ENCODE data around the gene JMJD6. TPM values are rescaled to one million over a fixed set of nuclear protein-coding genes. Genes with fewer than 3 reads are reported as not detected.
A peak's percentile ranks its signal among the peaks of the same experiment; 100 is the strongest.

JMJD6 gene
- total RNA-seq, 1 experiment from 2014 or later, result 34.0 TPM

DNA sequence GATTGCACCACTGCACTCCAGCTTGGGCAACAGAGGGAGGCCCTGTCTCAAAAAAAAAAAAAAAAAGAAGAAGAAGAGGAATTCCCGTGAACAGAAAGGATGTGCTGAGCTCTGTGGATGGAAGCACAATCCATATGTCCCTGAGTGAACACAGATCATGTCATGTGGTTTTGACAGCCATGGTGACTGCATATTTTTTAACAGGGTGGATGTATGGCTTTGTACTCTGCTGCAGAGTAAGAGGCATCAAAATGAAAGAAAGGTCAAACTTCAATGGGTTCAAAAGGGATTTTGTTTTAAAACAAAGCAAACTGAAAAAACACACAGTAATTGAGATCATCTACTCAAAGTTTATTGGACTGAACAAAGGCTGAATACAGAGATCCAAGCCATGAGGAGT, 47.2 kb downstream of the JMJD6 start:
- no peak for DNase-seq (ENCODE audit: low spot score)

DNA sequence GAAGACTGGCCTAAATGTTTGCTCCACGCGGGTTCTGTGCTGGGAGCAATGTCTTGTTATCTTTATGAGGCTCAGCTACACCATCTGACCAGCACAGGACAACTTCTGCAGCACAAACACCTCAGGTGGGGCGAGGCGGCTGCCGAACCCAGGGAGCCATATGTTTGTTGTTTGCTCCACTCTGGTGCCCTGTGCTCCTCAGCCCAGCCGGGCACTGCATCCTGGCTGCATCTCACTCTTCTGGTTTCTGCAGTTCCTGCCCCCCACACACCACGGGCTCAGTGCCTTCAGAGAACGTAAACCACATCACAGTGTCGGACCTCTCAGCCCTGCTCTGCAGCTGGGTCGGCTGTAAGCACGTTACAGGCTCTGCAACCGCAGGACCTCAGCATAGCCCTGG, 48.1 kb downstream of the JMJD6 start:
- DNase-seq (ENCODE audit: low spot score), result no peak

DNA sequence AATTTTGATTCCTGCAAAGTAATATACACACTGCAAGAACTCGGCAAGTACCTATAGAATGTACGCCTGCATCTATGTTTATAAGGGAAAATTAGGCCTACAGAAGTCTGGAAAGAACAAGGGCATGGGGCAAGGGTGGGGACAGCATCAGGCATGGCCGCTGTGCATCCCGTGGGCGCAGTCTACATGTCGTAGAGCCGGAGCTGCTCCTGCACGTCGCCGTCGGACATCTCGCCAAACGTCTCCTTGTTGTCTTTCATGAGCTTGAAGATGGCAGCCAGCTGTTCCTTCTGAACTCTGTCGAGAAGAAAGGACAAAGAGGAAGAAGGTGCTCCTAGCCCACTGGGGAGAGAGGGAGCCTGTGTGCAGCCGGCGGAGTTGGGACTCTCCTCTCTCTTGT, 49.0 kb downstream of the JMJD6 start:
- no peak for DNase-seq (ENCODE audit: low spot score)

DNA sequence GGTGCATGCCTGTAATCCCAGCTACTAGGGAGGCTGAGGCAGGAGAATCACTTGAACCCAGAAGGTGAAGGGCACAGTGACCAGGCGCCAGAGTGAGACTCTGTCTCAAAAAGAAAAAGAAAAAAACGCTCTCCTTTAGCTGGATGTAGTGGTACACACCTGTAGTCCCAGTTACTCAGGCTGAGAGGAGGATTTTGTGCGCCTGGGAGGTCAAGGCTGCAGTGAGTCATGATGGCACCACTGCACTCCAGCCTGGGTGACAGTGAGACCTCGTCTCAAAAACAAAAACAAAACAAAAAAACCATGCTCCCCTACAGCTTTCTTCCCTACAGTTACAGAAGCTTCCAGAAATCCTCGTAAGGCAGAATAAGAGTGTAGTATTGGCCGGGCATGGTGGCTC, 49.8 kb downstream of the JMJD6 start:
- no peak for DNase-seq (ENCODE audit: low spot score)

- DNase-seq (ENCODE audit: low spot score), result no peak
These were observed 50.8 kb downstream of the JMJD6 start for GRCh38 chr17:76675648-76676047.

DNA sequence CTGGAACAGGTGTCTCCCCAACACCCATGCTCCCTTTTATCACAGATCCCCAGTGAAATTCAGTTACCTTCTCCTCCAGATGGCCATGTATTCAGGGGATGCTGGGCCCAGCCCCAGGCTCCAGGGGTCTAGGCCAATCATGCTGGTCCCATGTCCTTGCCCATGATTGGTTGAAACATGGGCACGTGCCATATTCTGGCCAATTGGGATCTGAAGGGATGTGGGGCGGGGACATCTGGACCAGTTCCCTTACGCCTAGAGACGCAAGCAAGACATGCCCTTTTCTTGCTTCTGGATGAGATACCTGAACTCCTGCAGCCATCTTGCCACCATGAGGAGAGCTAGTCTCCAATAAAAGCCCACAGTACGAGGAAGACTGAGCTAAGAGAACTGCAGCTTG, 51.8 kb downstream of the JMJD6 start:
- DNase-seq (ENCODE audit: low spot score), result no peak

DNA sequence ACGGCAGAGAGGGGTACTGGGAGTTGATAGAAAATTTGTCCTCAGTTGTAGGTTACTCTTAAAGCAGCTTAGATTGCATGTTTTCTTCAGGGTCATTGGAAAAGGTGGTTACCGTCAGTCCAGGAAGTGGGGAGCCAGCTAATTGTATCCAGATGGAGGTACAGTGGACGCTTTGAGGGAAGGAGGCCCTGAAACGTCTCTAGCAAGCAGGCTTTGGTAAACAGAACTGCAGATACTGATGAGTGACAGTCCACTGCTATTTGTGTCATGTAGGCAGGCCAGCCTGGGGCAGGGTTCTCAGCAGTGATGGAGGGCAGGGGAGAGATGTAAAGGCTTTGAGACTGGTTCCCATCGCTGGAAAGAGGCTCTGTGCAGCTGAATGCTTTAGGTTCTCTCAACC, 52.7 kb downstream of the JMJD6 start:
- no peak for DNase-seq (ENCODE audit: low spot score)

DNA sequence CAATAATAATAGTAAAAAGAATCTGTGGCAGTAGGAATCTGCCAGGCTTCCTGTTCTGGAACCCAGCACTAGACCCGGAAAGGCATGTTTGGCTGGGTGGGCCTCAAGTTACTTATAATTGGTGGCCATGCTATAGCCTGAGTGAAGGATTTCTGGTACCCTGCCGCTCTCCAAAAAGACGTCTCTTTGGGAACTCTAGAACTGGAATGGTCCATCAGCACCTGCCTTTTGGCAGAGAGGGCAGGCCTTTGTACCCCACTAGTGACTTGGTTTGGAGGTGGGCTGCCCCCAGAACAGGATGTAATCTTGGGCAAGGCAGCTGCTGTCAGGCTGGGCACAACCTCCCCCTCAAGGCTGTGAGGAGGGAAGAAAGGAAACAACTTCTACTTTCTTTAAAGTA, 53.5 kb downstream of the JMJD6 start:
- no peak for DNase-seq (ENCODE audit: low spot score)

GRCh38 chr17:76672270-76672851, 54.0 kb downstream of the JMJD6 start:
- DNase-seq (ENCODE audit: low spot score), result no peak

DNA sequence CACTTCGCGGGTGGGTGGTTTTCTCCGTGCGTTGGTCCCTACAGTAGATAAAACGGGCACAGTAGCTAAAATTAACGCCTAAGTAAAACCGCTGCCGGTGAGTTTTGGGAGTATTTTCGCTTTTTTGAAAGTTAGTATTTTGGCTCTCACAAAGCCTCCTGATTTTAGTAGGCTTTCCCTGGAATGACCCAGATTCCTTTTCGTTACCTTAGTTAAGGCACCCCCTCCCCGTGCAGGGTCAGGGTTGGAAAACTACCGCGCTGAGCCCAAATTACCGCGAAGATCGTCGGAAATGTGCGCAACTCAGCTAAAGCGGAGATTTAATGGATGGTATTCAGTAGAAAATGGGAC, 54.5 kb downstream of the JMJD6 start:
- no peak for DNase-seq (ENCODE audit: low spot score)

DNA sequence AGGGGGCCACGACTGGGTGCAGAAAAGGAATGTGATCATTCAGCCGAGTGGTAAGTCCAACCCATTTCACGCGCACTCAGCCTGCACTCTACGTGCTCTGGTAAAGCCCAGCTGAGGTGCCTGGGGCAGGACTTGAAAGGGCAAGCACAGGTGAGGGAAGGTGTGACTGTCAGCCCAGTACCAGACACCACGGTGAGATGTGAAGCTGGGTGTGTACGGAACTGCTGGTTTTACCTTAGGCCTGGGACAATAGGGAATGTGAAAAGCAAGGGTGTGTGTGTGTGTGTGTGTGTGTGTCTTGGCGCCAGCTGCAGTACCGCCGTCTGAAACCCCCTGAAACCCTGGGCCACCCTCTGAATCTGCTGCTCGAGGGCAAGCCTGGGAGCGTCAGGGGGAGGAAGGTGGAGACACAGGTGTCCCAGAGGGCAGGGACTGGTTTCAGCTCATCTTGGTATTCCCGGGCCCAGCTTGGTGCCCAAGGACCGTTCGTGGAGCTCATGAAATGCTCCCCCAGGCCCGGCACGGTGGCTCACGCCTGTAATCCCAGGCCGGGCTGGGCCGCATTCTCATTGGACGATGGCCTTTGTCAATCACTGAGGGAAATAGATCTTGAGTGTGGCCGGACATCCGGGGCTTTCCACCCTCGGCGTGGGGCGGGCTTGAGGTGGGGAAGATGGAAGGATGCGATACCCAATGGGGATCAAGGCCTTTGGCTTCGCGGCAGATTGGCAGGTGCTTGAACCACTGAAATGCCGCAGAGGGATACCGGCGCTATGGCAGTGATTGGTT, 55.1 kb downstream of the JMJD6 start:
- DNase-seq (ENCODE audit: low spot score), result peak; percentile 99

GRCh38 chr17:76670718-76671122, 55.7 kb downstream of the JMJD6 start:
- DNase-seq (ENCODE audit: low spot score), result no peak

GRCh38 chr17:76670020-76670717, 56.2 kb downstream of the JMJD6 start:
- no peak for DNase-seq (ENCODE audit: low spot score)

Small RNA genes lying within 50 kb of the gene (small RNA-seq; reads per million reads assigned to genes)
- gene AC005837.3, result not detected
- gene RF02271, result not detected
- not detected for gene RNU6-97P
- gene RNY4P36, result 0.43 reads per million

Other genes starting within 250 kb of the JMJD6 start
- gene RHBDF2, start 225.2 kb downstream of the JMJD6 start, total RNA-seq (2014; rRNA removed; shearing (Covaris generic)), result 42.0 and 46.5 TPM in 2 replicates
- gene CYGB, start 188.9 kb downstream of the JMJD6 start, total RNA-seq (2014; rRNA removed; shearing (Covaris generic)), result not detected in 2 replicates
- gene PRCD, start 186.6 kb downstream of the JMJD6 start, total RNA-seq (2014; rRNA removed; shearing (Covaris generic)), result not detected in 2 replicates
- gene ST6GALNAC2, start 140.7 kb downstream of the JMJD6 start, total RNA-seq (2014; rRNA removed; shearing (Covaris generic)), result 1.0 and 2.6 TPM in 2 replicates
- 5.3 and 9.6 TPM in 2 replicates for gene ST6GALNAC1, start 82.8 kb downstream of the JMJD6 start, total RNA-seq (2014; rRNA removed; shearing (Covaris generic))
- 0.23 and 0.99 TPM in 2 replicates for gene MXRA7, start 15.6 kb downstream of the JMJD6 start, total RNA-seq (2014; rRNA removed; shearing (Covaris generic))
- gene METTL23, start 233 bp upstream of the JMJD6 start, total RNA-seq (2014; rRNA removed; shearing (Covaris generic)), result 52.1 and 52.8 TPM in 2 replicates
- 1,245 and 1,410 TPM in 2 replicates for gene SRSF2, start 10.7 kb upstream of the JMJD6 start, total RNA-seq (2014; rRNA removed; shearing (Covaris generic))
- 21.5 and 24.9 TPM in 2 replicates for gene MFSD11, start 11.5 kb upstream of the JMJD6 start, total RNA-seq (2014; rRNA removed; shearing (Covaris generic))
- gene MGAT5B, start 141.8 kb upstream of the JMJD6 start, total RNA-seq (2014; rRNA removed; shearing (Covaris generic)), result not detected in 2 replicates

All from HT-29 (cell line).